Measurements from ENCODE around the gene PLCXD3. TPM values are rescaled to one million over a fixed set of nuclear protein-coding genes. Genes with fewer than 3 reads are reported as not detected.

Gene PLCXD3
- total and polyA plus RNA-seq, 2 of the 4 experiments (the other 2 are of a cell fraction): under 0.01 to 0.02 TPM

DNA sequence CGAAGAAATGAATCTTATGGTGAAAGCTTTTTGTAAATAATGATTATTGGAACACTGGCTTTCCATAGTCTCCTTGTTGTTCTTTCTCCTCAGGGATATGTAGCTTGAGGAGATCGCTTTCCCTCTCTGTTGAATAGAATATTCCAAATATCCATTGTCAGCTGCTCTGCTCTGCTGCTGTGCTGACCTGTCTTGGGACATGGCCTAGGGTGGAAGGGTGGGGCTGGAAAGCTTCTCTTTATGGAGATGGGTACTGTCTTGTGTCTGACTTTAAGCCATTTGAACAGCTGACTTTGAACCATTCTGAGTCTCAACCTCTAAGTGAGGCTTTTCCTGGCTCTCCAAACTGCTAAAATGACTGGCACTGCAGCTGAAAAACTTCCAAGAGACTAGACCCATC lies 135.8 kb downstream of the PLCXD3 start:
- H2AK9ac ChIP-seq (replicated peaks; ENCODE audit: low read depth, low read length, poor library complexity): no peak overlapping the region
- BruUV-seq (replicated peaks): no TSS peak

More for the DNA sequence above, 135.8 kb downstream of the PLCXD3 start:
- Histone ChIP-seq H2BK120ac (ENCODE audit: low read depth, low read length) (no peak overlapping the region), H2BK15ac (ENCODE audit: low read depth, low read length) (no peak overlapping the region), H3K56ac (ENCODE audit: extremely low read depth, insufficient read depth, low read length) (no peak overlapping the region), H4K91ac (ENCODE audit: insufficient read depth, low read depth, low read length) (no peak overlapping the region), H3K9me1 (ENCODE audit: insufficient read depth, low read length) (peaks cover 4% of the 10 kb centered on the region; the same call in 1 of the 2 replicates), H4K20me1 (ENCODE audit: insufficient read depth, low read length) (no peaks in the 10 kb centered on the region), H3K9ac (ENCODE audit: low read depth, low read length) (no peak overlapping the region), H3K18ac (ENCODE audit: low read depth, low read length) (no peak overlapping the region), H3K9me3 (ENCODE audit: control insufficient read depth, insufficient read depth, low read length) (no peaks in the 10 kb centered on the region), H3K14ac (replicated peaks; ENCODE audit: low read depth, low read length) (no peak overlapping the region), H3K4me3 (ENCODE audit: insufficient read depth, low read depth, low read length) (no peak overlapping the region), H3K4me1 (ENCODE audit: control insufficient read depth, insufficient read depth, low read length) (peaks cover 2% of the 10 kb centered on the region; the same call in 1 of the 2 replicates), H4K5ac (ENCODE audit: low read depth, low read length) (no peak overlapping the region), H3K4me2 (ENCODE audit: low read depth, low read length) (no peak overlapping the region), H4K8ac (ENCODE audit: low read depth in 2 of 2, low read length in 2 of 2) (no peak overlapping the region), H3K36me3 (ENCODE audit: control insufficient read depth, insufficient read depth, low read length) (no peaks in the 10 kb centered on the region), H3K27me3 (ENCODE audit: control insufficient read depth, insufficient read depth, low read length) (no peaks in the 10 kb centered on the region), H2AFZ (replicated peaks; ENCODE audit: low read length, poor library complexity) (no peak overlapping the region), H3K27ac (ENCODE audit: insufficient read depth, low read length) (no peak overlapping the region), H2BK5ac (ENCODE audit: low read depth, low read length, poor library complexity, severe bottlenecking) (no peak overlapping the region), H2AK5ac (ENCODE audit: low read depth, low read length) (no peak overlapping the region), H3K4ac (ENCODE audit: low read depth, low read length) (no peak overlapping the region), H3K23ac (ENCODE audit: low read depth, low read length) (no peak overlapping the region), H3K79me1 (ENCODE audit: low read depth in 1 of 2, low read length in 2 of 2) (no peaks in the 10 kb centered on the region), H2BK20ac (ENCODE audit: low read depth, low read length) (no peak overlapping the region)
- dilution Hi-C loops (cut with HindIII; ENCODE audit: low sequenced_read_pairs, unreplicated experiment) (no loop called here), intact Hi-C loops (cut with micrococcal nuclease) (no loop called here), in situ Hi-C loops (cut with MboI; ENCODE audit: low sequenced_read_pairs) (no loop called here)
- WGBS, 2 experiments (ENCODE audit: extremely low coverage in 2 of 2, insufficient read length in 1 of 2): no CpG with 5 or more reads among the region's 2 CpGs
- DNase-seq (no peak), ATAC-seq (ENCODE audit: low read depth) (no peak)
- TF ChIP-seq POLR2A (IDR thresholded peaks at IDR 0.05; ENCODE audit: low read depth, low read length) (no peak), MXI1 (IDR thresholded peaks at IDR 0.05; ENCODE audit: borderline replicate concordance, low read depth, low read length) (no peak), RCOR1 (IDR thresholded peaks at IDR 0.05; ENCODE audit: insufficient replicate concordance, low read length) (no peak), NFE2L2 (IDR thresholded peaks at IDR 0.05; ENCODE audit: low read depth, low read length) (no peak), BHLHE40 (IDR thresholded peaks at IDR 0.05; ENCODE audit: low read depth, low read length) (no peak), SMC3 (IDR thresholded peaks at IDR 0.05; ENCODE audit: low read depth, low read length) (no peak), MAZ (IDR thresholded peaks at IDR 0.05; ENCODE audit: borderline replicate concordance, low read depth, low read length) (no peak), CHD1 (IDR thresholded peaks at IDR 0.05; ENCODE audit: low read depth, low read length) (no peak), CEBPB (IDR thresholded peaks at IDR 0.05; ENCODE audit: low read depth, low read length) (no peak), RAD21 (IDR thresholded peaks at IDR 0.05; ENCODE audit: low read length) (no peak), RFX5 (IDR thresholded peaks at IDR 0.05; ENCODE audit: low read depth, low read length) (no peak), FOS (IDR thresholded peaks at IDR 0.05; ENCODE audit: low read depth, low read length) (no peak), MAFK (IDR thresholded peaks at IDR 0.05; ENCODE audit: low read depth, low read length) (no peak)
- TF ChIP-seq, protein P1, sequence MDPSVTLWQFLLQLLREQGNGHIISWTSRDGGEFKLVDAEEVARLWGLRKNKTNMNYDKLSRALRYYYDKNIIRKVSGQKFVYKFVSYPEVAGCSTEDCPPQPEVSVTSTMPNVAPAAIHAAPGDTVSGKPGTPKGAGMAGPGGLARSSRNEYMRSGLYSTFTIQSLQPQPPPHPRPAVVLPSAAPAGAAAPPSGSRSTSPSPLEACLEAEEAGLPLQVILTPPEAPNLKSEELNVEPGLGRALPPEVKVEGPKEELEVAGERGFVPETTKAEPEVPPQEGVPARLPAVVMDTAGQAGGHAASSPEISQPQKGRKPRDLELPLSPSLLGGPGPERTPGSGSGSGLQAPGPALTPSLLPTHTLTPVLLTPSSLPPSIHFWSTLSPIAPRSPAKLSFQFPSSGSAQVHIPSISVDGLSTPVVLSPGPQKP (IDR thresholded peaks at IDR 0.05; ENCODE audit: borderline replicate concordance, low read depth, low read length): no peak
- TF ChIP-seq, protein P2, sequence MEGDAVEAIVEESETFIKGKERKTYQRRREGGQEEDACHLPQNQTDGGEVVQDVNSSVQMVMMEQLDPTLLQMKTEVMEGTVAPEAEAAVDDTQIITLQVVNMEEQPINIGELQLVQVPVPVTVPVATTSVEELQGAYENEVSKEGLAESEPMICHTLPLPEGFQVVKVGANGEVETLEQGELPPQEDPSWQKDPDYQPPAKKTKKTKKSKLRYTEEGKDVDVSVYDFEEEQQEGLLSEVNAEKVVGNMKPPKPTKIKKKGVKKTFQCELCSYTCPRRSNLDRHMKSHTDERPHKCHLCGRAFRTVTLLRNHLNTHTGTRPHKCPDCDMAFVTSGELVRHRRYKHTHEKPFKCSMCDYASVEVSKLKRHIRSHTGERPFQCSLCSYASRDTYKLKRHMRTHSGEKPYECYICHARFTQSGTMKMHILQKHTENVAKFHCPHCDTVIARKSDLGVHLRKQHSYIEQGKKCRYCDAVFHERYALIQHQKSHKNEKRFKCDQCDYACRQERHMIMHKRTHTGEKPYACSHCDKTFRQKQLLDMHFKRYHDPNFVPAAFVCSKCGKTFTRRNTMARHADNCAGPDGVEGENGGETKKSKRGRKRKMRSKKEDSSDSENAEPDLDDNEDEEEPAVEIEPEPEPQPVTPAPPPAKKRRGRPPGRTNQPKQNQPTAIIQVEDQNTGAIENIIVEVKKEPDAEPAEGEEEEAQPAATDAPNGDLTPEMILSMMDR (conservative IDR thresholded peaks at IDR 0.05; ENCODE audit: low read depth, low read length): no peak
- TF ChIP-seq, protein P3, sequence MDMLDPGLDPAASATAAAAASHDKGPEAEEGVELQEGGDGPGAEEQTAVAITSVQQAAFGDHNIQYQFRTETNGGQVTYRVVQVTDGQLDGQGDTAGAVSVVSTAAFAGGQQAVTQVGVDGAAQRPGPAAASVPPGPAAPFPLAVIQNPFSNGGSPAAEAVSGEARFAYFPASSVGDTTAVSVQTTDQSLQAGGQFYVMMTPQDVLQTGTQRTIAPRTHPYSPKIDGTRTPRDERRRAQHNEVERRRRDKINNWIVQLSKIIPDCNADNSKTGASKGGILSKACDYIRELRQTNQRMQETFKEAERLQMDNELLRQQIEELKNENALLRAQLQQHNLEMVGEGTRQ (IDR thresholded peaks at IDR 0.05; ENCODE audit: low read depth, low read length): no peak
- ChIA-PET POLR2A (ENCODE audit: unreplicated experiment) (no interaction called here), CTCF (interaction anchor here (0.6 kb wide), 1 partner anchor 181 kb away, joined by 4 read pairs; no protein-coding TSS in a partner anchor)

Data from IMR-90 (cell line).